ENCODE results near the gene KCNK3.

Gene KCNK3

DNA sequence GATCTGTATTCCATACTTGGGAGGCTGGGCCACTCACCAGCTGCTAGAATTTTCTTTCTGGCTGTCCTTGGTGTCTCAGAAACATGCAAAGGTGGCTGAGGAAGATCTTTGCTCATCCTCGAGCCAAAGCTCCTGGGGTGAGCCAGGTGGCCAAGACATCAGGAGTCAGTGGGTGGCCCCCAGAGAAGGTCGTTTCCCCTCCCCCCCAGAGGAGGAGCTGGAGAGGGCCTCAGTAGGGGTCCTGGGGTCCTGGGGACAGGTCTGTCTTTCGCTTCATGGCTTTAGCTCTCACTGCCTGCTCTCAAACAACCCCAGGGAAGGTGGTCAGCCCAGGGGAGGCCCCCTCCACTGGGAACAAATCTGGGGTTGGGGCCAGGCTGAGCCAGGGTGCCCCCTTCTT is 13.6 kb downstream of the KCNK3 start:
- TF ChIP-seq, protein P1, sequence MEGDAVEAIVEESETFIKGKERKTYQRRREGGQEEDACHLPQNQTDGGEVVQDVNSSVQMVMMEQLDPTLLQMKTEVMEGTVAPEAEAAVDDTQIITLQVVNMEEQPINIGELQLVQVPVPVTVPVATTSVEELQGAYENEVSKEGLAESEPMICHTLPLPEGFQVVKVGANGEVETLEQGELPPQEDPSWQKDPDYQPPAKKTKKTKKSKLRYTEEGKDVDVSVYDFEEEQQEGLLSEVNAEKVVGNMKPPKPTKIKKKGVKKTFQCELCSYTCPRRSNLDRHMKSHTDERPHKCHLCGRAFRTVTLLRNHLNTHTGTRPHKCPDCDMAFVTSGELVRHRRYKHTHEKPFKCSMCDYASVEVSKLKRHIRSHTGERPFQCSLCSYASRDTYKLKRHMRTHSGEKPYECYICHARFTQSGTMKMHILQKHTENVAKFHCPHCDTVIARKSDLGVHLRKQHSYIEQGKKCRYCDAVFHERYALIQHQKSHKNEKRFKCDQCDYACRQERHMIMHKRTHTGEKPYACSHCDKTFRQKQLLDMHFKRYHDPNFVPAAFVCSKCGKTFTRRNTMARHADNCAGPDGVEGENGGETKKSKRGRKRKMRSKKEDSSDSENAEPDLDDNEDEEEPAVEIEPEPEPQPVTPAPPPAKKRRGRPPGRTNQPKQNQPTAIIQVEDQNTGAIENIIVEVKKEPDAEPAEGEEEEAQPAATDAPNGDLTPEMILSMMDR (IDR thresholded peaks at IDR 0.05; ENCODE audit: low read depth, low read length, missing control alignments), result no peak
- H3K4me3 ChIP-seq (replicated peaks; ENCODE audit: low read depth, low read length), result no peak overlapping the region
- DNase-seq (ENCODE audit: extremely low read depth, low read depth), result no peak

DNA sequence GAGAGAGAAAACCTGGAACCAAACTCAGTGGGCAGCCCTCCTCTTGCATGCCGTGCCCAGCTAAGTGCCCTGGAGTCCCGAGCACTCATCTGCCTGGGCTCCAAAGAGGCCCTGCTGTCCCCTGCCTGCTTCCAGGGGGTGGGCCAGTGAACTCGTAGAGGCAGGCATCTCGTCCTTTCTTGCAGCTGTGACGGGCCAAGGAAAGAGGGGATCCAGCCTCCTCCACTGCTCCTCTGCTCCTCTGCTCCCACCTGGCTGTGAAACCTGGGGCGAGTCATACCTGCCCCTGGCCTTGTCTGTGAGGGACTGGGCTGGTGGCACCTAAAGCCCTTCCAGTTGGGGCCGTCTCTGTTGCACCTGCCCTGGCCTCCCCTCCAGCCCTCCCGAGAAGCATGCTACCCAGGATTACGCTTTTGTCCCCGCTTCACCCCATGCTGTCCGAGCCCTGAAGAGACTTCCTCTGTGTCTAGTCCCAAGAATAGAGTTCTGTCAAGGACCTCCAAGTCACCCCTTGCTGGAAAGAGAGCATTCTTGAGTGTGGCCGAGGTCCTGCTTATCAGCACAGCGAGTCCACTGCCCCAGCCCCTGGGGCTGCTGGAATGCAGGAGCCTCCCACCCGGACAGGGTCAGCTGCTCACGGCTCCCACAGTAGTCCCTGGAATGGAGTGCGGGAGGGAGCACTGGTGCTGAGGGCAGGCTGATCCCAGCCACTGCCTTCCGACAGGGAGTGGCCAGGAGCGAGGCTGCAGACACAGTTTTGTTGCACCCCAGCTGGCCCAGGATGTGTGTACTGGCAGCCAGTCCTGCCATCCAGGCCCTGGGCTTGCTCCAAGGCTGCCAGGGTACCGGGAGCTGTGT is 14.3 kb downstream of the KCNK3 start:
- DNase-seq (ENCODE audit: extremely low read depth, low read depth), result no peak
- TF ChIP-seq, protein P1 (IDR thresholded peaks at IDR 0.05; ENCODE audit: low read depth, low read length, missing control alignments), result no peak
- no peak overlapping the region for H3K4me3 ChIP-seq (replicated peaks; ENCODE audit: low read depth, low read length)

DNA sequence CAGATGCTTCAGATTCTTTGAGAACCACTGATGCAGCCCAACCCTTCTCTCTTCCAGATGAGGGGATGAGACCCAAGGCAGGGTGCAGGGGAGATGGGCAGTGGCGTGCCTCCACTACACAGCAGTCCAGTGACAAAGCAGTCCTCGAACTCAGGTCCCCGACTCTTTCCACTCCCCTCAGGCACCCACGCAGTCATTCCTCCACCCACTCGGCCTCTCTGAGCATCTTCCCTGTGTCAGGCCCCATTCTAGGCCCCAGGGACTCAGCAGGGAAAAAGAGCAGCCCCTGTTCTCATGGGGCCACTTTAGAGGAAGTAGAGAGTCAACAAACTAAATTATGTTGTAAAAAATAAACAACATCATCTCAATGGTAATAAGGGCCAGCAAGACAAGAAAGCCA is 15.2 kb downstream of the KCNK3 start:
- H3K4me3 ChIP-seq (replicated peaks; ENCODE audit: low read depth, low read length), result no peak overlapping the region
- no peak for DNase-seq (ENCODE audit: extremely low read depth, low read depth)
- TF ChIP-seq, protein P1 (IDR thresholded peaks at IDR 0.05; ENCODE audit: low read depth, low read length, missing control alignments), result no peak

DNA sequence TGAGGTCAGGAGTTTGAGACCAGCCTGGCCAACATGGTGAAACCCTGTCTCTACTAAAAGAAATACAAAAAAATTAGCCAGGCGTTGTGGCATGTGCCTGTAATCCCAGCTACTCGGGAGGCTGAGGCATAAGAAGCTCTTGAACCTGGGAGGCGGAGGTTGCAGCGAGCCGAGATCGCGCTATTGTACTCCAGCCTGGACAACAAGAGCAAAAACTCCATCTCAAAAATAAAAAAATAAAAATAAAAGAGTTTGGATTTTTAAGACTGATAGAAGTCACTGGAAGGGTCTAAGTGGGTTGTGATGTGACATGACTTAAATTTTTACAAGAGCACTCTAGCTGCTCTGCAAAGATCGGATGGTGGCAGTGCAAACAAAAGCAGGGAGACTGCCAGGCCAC is 15.9 kb downstream of the KCNK3 start:
- no peak for DNase-seq (ENCODE audit: extremely low read depth, low read depth)
- H3K4me3 ChIP-seq (replicated peaks; ENCODE audit: low read depth, low read length), result no peak overlapping the region
- TF ChIP-seq, protein P1 (IDR thresholded peaks at IDR 0.05; ENCODE audit: low read depth, low read length, missing control alignments), result no peak

GRCh38 chr2:26709323-26710110 is 17.0 kb downstream of the KCNK3 start:
- TF ChIP-seq, protein P1 (IDR thresholded peaks at IDR 0.05; ENCODE audit: low read depth, low read length, missing control alignments), result no peak
- no peak overlapping the region for H3K4me3 ChIP-seq (replicated peaks; ENCODE audit: low read depth, low read length)
- DNase-seq (ENCODE audit: extremely low read depth, low read depth), result no peak

GRCh38 chr2:26710145-26710544 is 17.6 kb downstream of the KCNK3 start:
- H3K4me3 ChIP-seq (replicated peaks; ENCODE audit: low read depth, low read length), result no peak overlapping the region
- DNase-seq (ENCODE audit: extremely low read depth, low read depth), result no peak
- TF ChIP-seq, protein P1 (IDR thresholded peaks at IDR 0.05; ENCODE audit: low read depth, low read length, missing control alignments), result no peak
